RWPE2 (cell line): ENCODE results near the gene LRRC71.

Experiments
- ATAC-seq: fragments of 200-7000 bp; cut with Tn5 transposase; 3 replicates; pipeline ENCODE4 v1.9.1; 2021; ENCODE audit warnings: low read depth
- DNase-seq: peaks from one replicate; pipeline ENCODE4 v3.0.0-alpha.2; 2020; ENCODE audit warnings: low spot score
- H3K27ac ChIP-seq: fragments of 450-650 bp; 2 replicates; pipeline ENCODE4 v1.5.1; 2017; ENCODE audit warnings: mild to moderate bottlenecking; ENCODE audit not compliant: poor library complexity, severe bottlenecking
- H3K27me3 ChIP-seq: fragments of 250-450 bp; sonication (Bioruptor Pico); 2 replicates; pipeline ENCODE4 v1.5.1; 2021; ENCODE audit warnings: mild to moderate bottlenecking, moderate library complexity; ENCODE audit not compliant: insufficient read depth, poor library complexity, severe bottlenecking
- H3K36me3 ChIP-seq: fragments of 250-450 bp; sonication (Bioruptor Pico); 2 replicates; pipeline ENCODE4 v1.5.1; 2020; ENCODE audit warnings: low read depth, mild to moderate bottlenecking, moderate library complexity
- H3K4me1 ChIP-seq: fragments of 250-450 bp; sonication (Bioruptor Pico); 2 replicates; pipeline ENCODE4 v1.5.1; 2021; ENCODE audit warnings: mild to moderate bottlenecking, moderate library complexity; ENCODE audit not compliant: insufficient read depth, poor library complexity, severe bottlenecking
- H3K4me3 ChIP-seq: fragments of 250-450 bp; sonication (Bioruptor Pico); 2 replicates; pipeline ENCODE4 v1.5.1; 2021; ENCODE audit warnings: mild to moderate bottlenecking, moderate library complexity; ENCODE audit not compliant: severe bottlenecking
- H3K9me3 ChIP-seq: fragments of 250-450 bp; sonication (Bioruptor Pico); 2 replicates; pipeline ENCODE4 v1.5.1; 2021; ENCODE audit warnings: mild to moderate bottlenecking, moderate library complexity; ENCODE audit not compliant: severe bottlenecking
- CTCF ChIP-seq: fragments of 450-650 bp; IDR thresholded peaks from one replicate; pipeline ENCODE4 v1.5.1; 2017; ENCODE audit warnings: mild to moderate bottlenecking, moderate library complexity; ENCODE audit not compliant: poor library complexity, severe bottlenecking

The LRRC71 gene

GRCh38 chr1:156904187-156904959 lies 16.1 kb upstream of the LRRC71 start:
- Histone ChIP-seq H3K27me3 (no peaks in the 10 kb centered on the region), H3K27ac (no peak overlapping the region), H3K36me3 (peaks cover 7% of the 10 kb centered on the region), H3K4me3 (no peak overlapping the region), H3K9me3 (no peaks in the 10 kb centered on the region), H3K4me1 (peaks cover 6% of the 10 kb centered on the region)
- no peak for DNase-seq
- no peak for TF ChIP-seq CTCF
- ATAC-seq: no peak

- peaks cover 15% of the 10 kb centered on the region for H3K36me3 ChIP-seq
- no peak for ATAC-seq
Measured at GRCh38 chr1:156905176-156905575, 15.3 kb upstream of the LRRC71 start.

GRCh38 chr1:156905651-156906050 lies 14.8 kb upstream of the LRRC71 start:
- Histone ChIP-seq H3K27ac (no peak overlapping the region), H3K4me1 (peaks cover 6% of the 10 kb centered on the region), H3K9me3 (no peaks in the 10 kb centered on the region), H3K4me3 (no peak overlapping the region), H3K36me3 (peaks cover 19% of the 10 kb centered on the region), H3K27me3 (no peaks in the 10 kb centered on the region)
- ATAC-seq (no peak), DNase-seq (no peak)
- TF ChIP-seq CTCF: no peak

More at GRCh38 chr1:156905176-156905575, 15.3 kb upstream of the LRRC71 start:
- Histone ChIP-seq H3K9me3 (no peaks in the 10 kb centered on the region), H3K4me1 (peaks cover 6% of the 10 kb centered on the region), H3K27ac (no peak overlapping the region), H3K4me3 (no peak overlapping the region), H3K27me3 (no peaks in the 10 kb centered on the region)
- DNase-seq: no peak
- no peak for TF ChIP-seq CTCF

- ATAC-seq: no peak
- Histone ChIP-seq H3K36me3 (peaks cover 23% of the 10 kb centered on the region), H3K27ac (peak overlapping the region; percentile 45), H3K9me3 (no peaks in the 10 kb centered on the region), H3K4me3 (no peak overlapping the region), H3K4me1 (peaks cover 6% of the 10 kb centered on the region), H3K27me3 (no peaks in the 10 kb centered on the region)
- no peak for DNase-seq
- no peak for TF ChIP-seq CTCF
Measured at GRCh38 chr1:156906206-156906906, 14.1 kb upstream of the LRRC71 start.
